Right atrium auricular region (tissue), 2 donors: ENCODE results near the gene CMSS1. TPM values are rescaled to one million over a fixed set of nuclear protein-coding genes. Genes with fewer than 3 reads are reported as not detected.
A peak's percentile ranks its signal among the peaks of the same experiment; 100 is the strongest.

Experiments
- DNase-seq: peaks from one replicate; pipeline ENCODE4 v3.0.0-alpha.2; 2019; ENCODE audit warnings: low spot score
- H3K27ac ChIP-seq, 2 donors: fragments of 200-600 bp; sonication (generic); 1 replicate in 1 of 2; 2 replicates in 1 of 2; pipeline ENCODE4 v1.5.1; 2016 to 2019
- H3K27me3 ChIP-seq, 2 donors: fragments of 200-600 bp; sonication (generic); one replicate each; pipeline versions ENCODE4 v1.5.1 to v1.6.0; 2017 to 2019
- H3K36me3 ChIP-seq: fragments of 200-600 bp; sonication (generic); one replicate; pipeline ENCODE4 v1.5.1; 2016
- H3K4me1 ChIP-seq, 2 donors: fragments of 200-600 bp; sonication (generic); one replicate each; pipeline versions ENCODE4 v1.5.1 to v1.6.0; 2017 to 2019
- H3K4me3 ChIP-seq, 2 donors: fragments of 200-600 bp; sonication (generic); 1 replicate in 1 of 2; 2 replicates in 1 of 2; pipeline ENCODE4 v1.5.1; 2017 to 2019; ENCODE audit warnings: mild to moderate bottlenecking in 1 of 2, moderate library complexity in 1 of 2
- H3K9me3 ChIP-seq, 2 donors: fragments of 200-600 bp; sonication (generic); one replicate each; pipeline ENCODE4 v1.5.1; 2019
- total RNA-seq, 2 donors: library from RNA; depleted of rRNA; stranded (reverse); fragments of >200 nt; gene quantifications; one replicate each; pipeline ENCODE4 v1.1.0, GENCODE V29; 2016
- TF ChIP-seq, protein P1 (sequence below), 2 donors: fragments of 200-600 bp; sonication (generic); IDR thresholded peaks; one replicate each; pipeline ENCODE4 v1.5.1; 2019; ENCODE audit warnings: antibody characterized with exemption in 2 of 2

The CMSS1 gene
- total RNA-seq, 2 donors from 2014 or later: 5.7 to 17.7 TPM

DNA sequence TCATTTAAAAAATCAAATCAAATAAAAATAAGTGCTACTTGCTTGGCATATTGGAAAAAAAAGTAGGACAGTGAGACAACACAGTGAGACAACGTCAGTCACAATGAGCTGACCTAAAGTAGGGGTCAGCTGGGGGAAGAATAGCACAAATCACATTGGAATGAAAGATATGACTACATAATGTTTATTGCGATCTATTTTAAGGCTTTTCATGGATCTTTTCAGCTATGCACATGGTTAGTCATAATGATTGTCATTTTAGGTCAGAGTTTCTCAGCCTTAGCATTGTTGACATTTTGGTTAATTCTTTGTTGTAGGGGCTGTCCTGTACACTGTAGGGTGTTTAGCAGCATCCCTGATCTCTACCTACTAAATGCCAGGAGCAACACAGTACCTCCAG lies 44.5 kb downstream of the CMSS1 start:
- Histone ChIP-seq H3K4me3 (no peak overlapping the region), H3K9me3 (no peaks in the 10 kb centered on the region), H3K27me3 (no peaks in the 10 kb centered on the region), H3K4me1 (peaks cover 0 to 79% of the 10 kb centered on the region in 2 donors), H3K36me3 (peaks cover 35% of the 10 kb centered on the region), H3K27ac (peak overlapping the region in 1 of 2 donors; percentile 37)
- TF ChIP-seq, protein P1, sequence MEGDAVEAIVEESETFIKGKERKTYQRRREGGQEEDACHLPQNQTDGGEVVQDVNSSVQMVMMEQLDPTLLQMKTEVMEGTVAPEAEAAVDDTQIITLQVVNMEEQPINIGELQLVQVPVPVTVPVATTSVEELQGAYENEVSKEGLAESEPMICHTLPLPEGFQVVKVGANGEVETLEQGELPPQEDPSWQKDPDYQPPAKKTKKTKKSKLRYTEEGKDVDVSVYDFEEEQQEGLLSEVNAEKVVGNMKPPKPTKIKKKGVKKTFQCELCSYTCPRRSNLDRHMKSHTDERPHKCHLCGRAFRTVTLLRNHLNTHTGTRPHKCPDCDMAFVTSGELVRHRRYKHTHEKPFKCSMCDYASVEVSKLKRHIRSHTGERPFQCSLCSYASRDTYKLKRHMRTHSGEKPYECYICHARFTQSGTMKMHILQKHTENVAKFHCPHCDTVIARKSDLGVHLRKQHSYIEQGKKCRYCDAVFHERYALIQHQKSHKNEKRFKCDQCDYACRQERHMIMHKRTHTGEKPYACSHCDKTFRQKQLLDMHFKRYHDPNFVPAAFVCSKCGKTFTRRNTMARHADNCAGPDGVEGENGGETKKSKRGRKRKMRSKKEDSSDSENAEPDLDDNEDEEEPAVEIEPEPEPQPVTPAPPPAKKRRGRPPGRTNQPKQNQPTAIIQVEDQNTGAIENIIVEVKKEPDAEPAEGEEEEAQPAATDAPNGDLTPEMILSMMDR (IDR thresholded peaks at IDR 0.05): no peak
- no peak for DNase-seq

DNA sequence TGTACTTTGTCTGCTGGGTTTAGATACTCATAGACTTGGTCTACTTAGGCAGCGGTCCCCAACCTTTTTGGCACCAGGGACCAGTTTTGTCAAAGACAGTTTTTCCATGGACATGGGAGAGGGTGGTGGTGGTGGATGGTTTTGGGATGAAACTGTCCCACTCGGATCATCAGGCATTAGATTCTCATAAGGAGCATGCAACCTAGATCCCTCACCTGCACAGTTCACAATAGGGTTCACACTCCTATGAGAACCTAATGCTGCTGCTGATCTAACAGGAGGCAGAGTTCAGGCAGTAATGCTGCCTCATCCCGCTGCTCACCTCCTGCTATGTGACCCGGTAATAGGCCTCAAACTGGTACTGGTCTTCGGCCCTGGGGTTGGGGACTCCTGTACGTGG lies 45.3 kb downstream of the CMSS1 start:
- no peak for DNase-seq
- Histone ChIP-seq H3K27ac (peak overlapping the region in 1 of 2 donors; percentile 37), H3K36me3 (peaks cover 38% of the 10 kb centered on the region), H3K4me3 (no peak overlapping the region), H3K9me3 (no peaks in the 10 kb centered on the region), H3K4me1 (peaks cover 0 to 79% of the 10 kb centered on the region in 2 donors), H3K27me3 (no peaks in the 10 kb centered on the region)
- TF ChIP-seq, protein P1 (IDR thresholded peaks at IDR 0.05): no peak

DNA sequence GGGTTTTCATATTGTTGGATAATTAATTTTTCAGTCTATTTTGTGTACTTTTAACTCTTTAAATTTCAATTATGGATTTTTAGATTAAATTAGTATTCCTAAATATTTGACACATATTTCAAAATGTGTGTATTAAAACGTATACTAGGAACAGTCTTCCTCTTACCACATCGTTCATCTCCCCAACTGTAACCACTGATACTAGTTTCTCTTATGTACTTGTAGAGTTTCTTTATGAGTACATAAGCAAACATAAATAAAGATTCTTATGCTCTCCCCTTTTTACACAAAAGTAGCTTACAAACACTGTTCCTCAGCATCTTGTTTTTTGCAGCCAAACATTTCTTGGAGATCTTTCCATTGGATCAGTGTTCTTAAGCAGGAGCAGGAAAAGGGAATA lies 45.9 kb downstream of the CMSS1 start:
- TF ChIP-seq, protein P1 (IDR thresholded peaks at IDR 0.05): no peak
- Histone ChIP-seq H3K9me3 (no peaks in the 10 kb centered on the region), H3K36me3 (peaks cover 43% of the 10 kb centered on the region), H3K4me1 (peaks cover 0 to 80% of the 10 kb centered on the region in 2 donors), H3K27me3 (no peaks in the 10 kb centered on the region), H3K27ac (no peak overlapping the region), H3K4me3 (no peak overlapping the region)
- DNase-seq: no peak

DNA sequence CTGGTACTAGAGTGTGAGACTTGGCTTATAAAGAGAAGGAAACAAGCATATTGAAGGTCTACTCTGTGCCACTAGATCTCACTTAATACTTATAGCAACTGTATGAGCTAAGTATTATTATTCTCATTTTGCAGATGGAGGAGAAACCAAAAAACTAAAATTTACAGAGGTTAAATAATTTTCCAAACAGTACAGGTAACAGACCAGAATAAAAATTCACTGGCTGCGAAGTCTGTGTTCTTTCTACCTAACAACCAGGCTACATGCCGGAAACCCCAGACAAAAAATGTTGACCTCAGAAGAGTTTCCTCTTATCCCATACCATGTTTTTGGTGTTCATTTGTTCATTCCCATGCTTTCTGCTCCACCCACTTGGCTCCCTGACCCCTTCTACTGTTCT lies 46.6 kb downstream of the CMSS1 start:
- H3K36me3 ChIP-seq: peaks cover 43% of the 10 kb centered on the region
- TF ChIP-seq, protein P1 (IDR thresholded peaks at IDR 0.05): no peak
- no peak overlapping the region for H3K4me3 ChIP-seq
- no peak for DNase-seq
- no peaks in the 10 kb centered on the region for H3K27me3 ChIP-seq
- H3K27ac ChIP-seq: peak overlapping the region in 1 of 2 donors; percentile 48
- peaks cover 0 to 79% of the 10 kb centered on the region in 2 donors for H3K4me1 ChIP-seq
- no peaks in the 10 kb centered on the region for H3K9me3 ChIP-seq

DNA sequence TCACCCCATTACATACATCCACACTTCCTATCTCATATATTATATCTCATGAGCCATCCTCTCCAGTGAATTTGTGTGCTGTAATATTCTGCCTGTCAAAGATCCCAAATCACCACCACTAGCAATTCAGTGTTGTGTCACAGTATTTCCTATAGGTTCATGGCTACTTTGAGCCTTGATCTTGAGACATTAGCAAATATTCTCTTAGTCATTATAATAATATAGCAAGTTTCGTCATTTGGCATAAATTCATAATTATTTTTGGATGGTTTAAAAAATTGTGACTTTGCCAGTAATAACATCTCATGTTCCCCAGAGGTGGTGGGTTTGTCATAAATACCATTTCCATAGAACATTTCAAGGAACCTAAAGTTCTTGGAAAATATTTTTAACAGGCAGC lies 47.7 kb downstream of the CMSS1 start:
- Histone ChIP-seq H3K27ac (peak overlapping the region in 1 of 2 donors; percentile 33), H3K4me3 (no peak overlapping the region), H3K9me3 (no peaks in the 10 kb centered on the region), H3K4me1 (peaks cover 0 to 79% of the 10 kb centered on the region in 2 donors), H3K27me3 (no peaks in the 10 kb centered on the region), H3K36me3 (peaks cover 43% of the 10 kb centered on the region)
- DNase-seq: no peak
- TF ChIP-seq, protein P1 (IDR thresholded peaks at IDR 0.05): no peak

DNA sequence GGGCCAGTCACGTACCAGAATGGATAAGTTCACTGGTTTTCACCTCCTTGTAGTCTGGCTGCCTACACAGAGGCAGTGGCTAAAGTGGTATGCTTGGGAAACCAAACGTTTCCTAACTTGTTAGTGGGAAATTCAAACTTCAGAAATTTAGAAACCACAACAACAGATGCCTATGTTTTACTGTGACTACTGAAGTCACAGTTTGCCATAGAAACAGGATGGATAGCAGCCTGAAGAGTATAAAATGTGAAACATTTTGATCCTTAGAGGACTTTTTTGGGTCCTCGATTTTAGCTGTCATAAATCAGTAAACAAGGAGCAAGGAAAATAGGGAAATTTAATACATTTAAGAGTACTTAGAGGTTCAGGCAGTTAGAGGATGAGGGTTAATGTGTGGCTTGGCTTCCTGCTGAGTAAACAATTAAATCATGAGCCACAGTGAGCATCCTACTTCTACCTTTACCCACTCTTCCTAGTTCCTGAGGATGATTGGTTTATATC lies 48.6 kb downstream of the CMSS1 start:
- TF ChIP-seq, protein P1 (IDR thresholded peaks at IDR 0.05): no peak
- Histone ChIP-seq H3K27me3 (no peaks in the 10 kb centered on the region), H3K4me3 (no peak overlapping the region), H3K9me3 (no peaks in the 10 kb centered on the region), H3K27ac (peak overlapping the region; percentile 20 to 33), H3K4me1 (peaks cover 0 to 85% of the 10 kb centered on the region in 2 donors), H3K36me3 (peaks cover 39% of the 10 kb centered on the region)
- no peak for DNase-seq
